K562 (cell line): ENCODE results near the gene DMXL1. TPM values are rescaled to one million over a fixed set of nuclear protein-coding genes. Genes with fewer than 3 reads are reported as not detected.

Experiments used
- ARID1B ChIP-seq: fragments of 450-650 bp; IDR thresholded peaks from 2 replicates; pipeline ENCODE4 v1.6.1; 2016; ENCODE audit warnings: antibody characterized with exemption, mild to moderate bottlenecking, inconsistent platforms
- ERF ChIP-seq: fragments of 450-650 bp; formaldehyde crosslinking; IDR thresholded peaks from 2 replicates; pipeline ENCODE4 v1.4.0; 2020; ENCODE audit warnings: mild to moderate bottlenecking, mixed read lengths
- ESRRA ChIP-seq: fragments of 450-650 bp; IDR thresholded peaks from 2 replicates; pipeline ENCODE4 v1.6.1; 2014; ENCODE audit warnings: low read depth, mild to moderate bottlenecking, moderate library complexity, borderline replicate concordance
- FOXK1 ChIP-seq: sonication (generic); formaldehyde crosslinking; IDR thresholded peaks from 2 replicates; pipeline ENCODE4 v1.8.0; 2022; ENCODE audit warnings: missing genetic modification reagents, mild to moderate bottlenecking, borderline replicate concordance
- HNRNPLL ChIP-seq: fragments of 200-400 bp; formaldehyde crosslinking; IDR thresholded peaks from 2 replicates; pipeline ENCODE4 v1.6.1; 2017; ENCODE audit warnings: low read length, low read depth, mild to moderate bottlenecking; ENCODE audit not compliant: poor library complexity, severe bottlenecking
- KDM2B ChIP-seq: fragments of 250-450 bp; sonication (Bioruptor Pico); IDR thresholded peaks from 2 replicates; pipeline ENCODE4 v1.8.0; 2021; ENCODE audit warnings: mild to moderate bottlenecking, moderate library complexity
- MAFG ChIP-seq: fragments of 450-650 bp; conservative IDR thresholded peaks from 2 replicates; pipeline ENCODE4 v1.6.1; 2016; ENCODE audit warnings: missing genetic modification characterization, missing compliant biosample characterization
- MECOM ChIP-seq: fragments of 250-450 bp; sonication (Bioruptor Pico); IDR thresholded peaks from 2 replicates; pipeline ENCODE4 v1.8.0; 2022; ENCODE audit warnings: inconsistent platforms
- REST ChIP-seq, 2 experiments: fragments of 450-650 bp; formaldehyde crosslinking in 1 of 2; IDR thresholded peaks; 2 replicates each; pipeline versions ENCODE4 v1.4.0 to v1.6.1; 2014 to 2020; ENCODE audit warnings: mild to moderate bottlenecking in 2 of 2, borderline replicate concordance in 1 of 2, low read depth in 1 of 2
- ZNF507 ChIP-seq: conservative IDR thresholded peaks from 2 replicates; pipeline ENCODE4 v1.6.1; 2017; ENCODE audit warnings: missing genetic modification characterization, missing compliant biosample characterization
- ZZZ3 ChIP-seq: fragments of 450-650 bp; IDR thresholded peaks from 2 replicates; pipeline ENCODE4 v1.6.1; 2016; ENCODE audit warnings: antibody characterized with exemption, mild to moderate bottlenecking, moderate library complexity
- polyA plus RNA-seq, 8 experiments: library from polyadenylated mRNA; depleted of rRNA in 4 of 8; stranded (reverse) in 5 of 8; unstranded in 3 of 8; fragments of >200 nt; fragmentation: Nextera tagmentation in 2 of 8; fragmentation: Illumina TruSeq in 1 of 8; extraction: Ambion mirVana in 2 of 8; extraction: Trizol in 1 of 8; gene quantifications; 2 replicates each; pipeline versions ENCODE4 v1.2.1 to v1.2.3, GENCODE V29; 2011 to 2014; ENCODE audit warnings: inconsistent platforms in 1 of 8, missing spikeins in 1 of 8
- total RNA-seq, 7 experiments: library from RNA; depleted of rRNA in 6 of 7; stranded (reverse); fragments of >200 nt in 6 of 7; fragmentation: Illumina TruSeq in 2 of 7; extraction: Trizol in 2 of 7; gene quantifications; 2 replicates each; pipeline versions ENCODE4 v1.2.1 to v1.2.3, GENCODE V29; 2011 to 2021; ENCODE audit warnings: low replicate concordance in 1 of 7
- TF ChIP-seq, protein P1 (sequence below): fragments of 450-650 bp; formaldehyde crosslinking; conservative IDR thresholded peaks from 2 replicates; pipeline ENCODE4 v1.4.0; 2022; ENCODE audit warnings: mild to moderate bottlenecking, missing genetic modification characterization
- TF ChIP-seq, protein P2 (sequence below), 2 experiments: fragments of 450-650 bp in 1 of 2; sonication (generic) in 1 of 2; formaldehyde crosslinking in 1 of 2; IDR thresholded peaks in 1 of 2; conservative IDR thresholded peaks in 1 of 2; 2 replicates each; pipeline versions ENCODE4 v1.6.1 to v1.8.1; 2016 to 2023; ENCODE audit warnings: mild to moderate bottlenecking in 2 of 2, moderate library complexity in 2 of 2, inconsistent platforms in 1 of 2, missing genetic modification reagents in 1 of 2

Gene DMXL1
- total and polyA plus RNA-seq, 9 of the 15 experiments (the other 6 are each of a cell fraction or from before 2014, with no cell fraction given), result 8.3 to 40.3 (median 30.6) TPM

DNA sequence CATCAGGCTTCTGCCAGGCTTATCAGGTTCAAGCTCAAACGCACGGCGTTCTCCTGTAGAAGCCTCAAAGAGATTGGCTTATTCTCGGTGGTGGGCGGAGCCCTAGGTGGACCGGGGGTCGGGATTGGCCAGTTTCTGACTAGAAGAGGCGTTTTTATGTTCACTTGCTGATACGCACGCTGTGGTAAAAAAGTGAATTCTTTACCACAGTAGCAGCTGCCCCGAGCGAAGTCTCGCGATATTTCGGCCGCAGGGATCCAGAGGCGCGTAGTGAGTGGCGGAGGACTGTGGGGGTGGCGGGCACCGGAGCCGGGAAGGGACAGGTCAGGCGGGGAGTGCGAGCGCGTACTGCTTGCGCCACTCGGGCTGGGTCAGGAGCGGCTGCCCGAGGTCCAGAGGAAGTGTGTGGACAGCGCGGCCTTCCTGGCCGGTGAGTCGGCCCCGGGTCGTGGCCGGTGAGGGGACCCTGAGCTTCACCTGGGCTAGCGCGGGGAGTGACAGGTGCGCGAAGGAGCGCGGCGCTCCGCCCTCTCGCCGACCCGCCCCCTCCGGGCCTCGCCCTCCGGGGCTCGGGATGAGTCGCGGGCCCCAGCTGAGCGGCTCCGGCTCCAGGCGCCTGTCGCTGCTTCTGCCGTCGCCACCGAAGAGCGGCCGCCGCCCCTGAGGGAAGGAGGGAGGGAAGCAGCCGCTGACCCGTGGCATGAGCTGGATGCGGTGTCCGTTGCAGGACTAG, at the start of gene DMXL1 (continued):
- TF ChIP-seq ESRRA (peak; percentile 78; the same call in 1 of the 2 replicates), KDM2B (CRISPR knock-in tag) (no peak), MAFG (no peak), REST (IDR thresholded peaks at IDR 0.05; ENCODE audit: borderline replicate concordance) (peak; percentile 96), REST (CRISPR knock-in tag; IDR thresholded peaks at IDR 0.05; ENCODE audit: low read depth) (peak; percentile 80; the same call in 1 of the 2 replicates), ZNF507 (tag) (no peak), HNRNPLL (peak; percentile 97), FOXK1 (no peak), ARID1B (peak; percentile 48; the same call in 1 of the 2 replicates), MECOM (CRISPR knock-in tag) (0 out of 2 replicates have a peak, but pooled peaks have one; percentile 47), ZZZ3 (no peak), ERF (CRISPR knock-in tag) (peak; percentile 89)
- TF ChIP-seq, protein P1, sequence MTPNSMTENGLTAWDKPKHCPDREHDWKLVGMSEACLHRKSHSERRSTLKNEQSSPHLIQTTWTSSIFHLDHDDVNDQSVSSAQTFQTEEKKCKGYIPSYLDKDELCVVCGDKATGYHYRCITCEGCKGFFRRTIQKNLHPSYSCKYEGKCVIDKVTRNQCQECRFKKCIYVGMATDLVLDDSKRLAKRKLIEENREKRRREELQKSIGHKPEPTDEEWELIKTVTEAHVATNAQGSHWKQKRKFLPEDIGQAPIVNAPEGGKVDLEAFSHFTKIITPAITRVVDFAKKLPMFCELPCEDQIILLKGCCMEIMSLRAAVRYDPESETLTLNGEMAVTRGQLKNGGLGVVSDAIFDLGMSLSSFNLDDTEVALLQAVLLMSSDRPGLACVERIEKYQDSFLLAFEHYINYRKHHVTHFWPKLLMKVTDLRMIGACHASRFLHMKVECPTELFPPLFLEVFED (CRISPR knock-in tag), result no peak
- TF ChIP-seq, protein P2, sequence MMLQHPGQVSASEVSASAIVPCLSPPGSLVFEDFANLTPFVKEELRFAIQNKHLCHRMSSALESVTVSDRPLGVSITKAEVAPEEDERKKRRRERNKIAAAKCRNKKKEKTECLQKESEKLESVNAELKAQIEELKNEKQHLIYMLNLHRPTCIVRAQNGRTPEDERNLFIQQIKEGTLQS (IDR thresholded peaks at IDR 0.05), result no peak
- TF ChIP-seq, protein P2 (CRISPR knock-in tag; conservative IDR thresholded peaks at IDR 0.05), result no peak
